GM21515 (cell line): ENCODE results near the gene HMCN2.
"Not testable (repeated sequence)": the region's sequence is repeated elsewhere in the genome, so short reads cannot be mapped to it uniquely, and the experiment has no call there.

Experiments used
- ATAC-seq: cut with Tn5 transposase; IDR thresholded peaks from one replicate; pipeline ENCODE4 v1.9.1; 2021; ENCODE audit not compliant: unreplicated experiment

The HMCN2 gene

DNA sequence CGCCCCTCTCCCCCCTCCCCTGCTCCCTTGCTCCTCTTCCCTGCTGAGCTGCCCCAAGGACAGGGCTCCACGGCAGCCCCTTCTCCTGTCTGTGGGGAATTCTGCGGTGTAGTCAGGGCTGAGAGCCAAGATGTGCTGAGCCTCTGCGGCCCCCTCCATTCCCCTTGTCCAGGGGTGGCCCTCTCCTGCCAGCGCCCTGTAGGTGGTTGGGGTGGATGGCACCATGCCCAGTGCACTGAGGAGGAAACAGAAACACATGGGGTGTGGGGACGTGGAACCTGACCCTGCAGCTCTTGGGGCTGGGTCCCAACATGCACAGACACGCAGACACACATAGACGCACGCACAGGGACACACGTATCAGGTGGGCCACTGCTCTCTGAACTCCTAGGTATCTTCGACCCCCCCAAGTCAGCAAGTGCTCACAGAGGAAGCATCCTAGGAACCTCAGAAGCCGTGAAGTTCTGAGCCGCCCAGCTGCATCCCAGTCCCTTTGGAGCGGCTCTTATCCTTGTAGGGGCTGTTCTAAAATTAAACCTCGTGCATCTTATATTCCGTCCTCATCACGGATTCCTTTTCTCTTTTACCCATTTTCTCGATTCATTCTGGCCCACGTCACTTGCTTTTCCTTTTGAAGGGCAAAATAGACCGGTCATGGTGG is 64.8 kb downstream of the HMCN2 start:
- no peak for ATAC-seq

DNA sequence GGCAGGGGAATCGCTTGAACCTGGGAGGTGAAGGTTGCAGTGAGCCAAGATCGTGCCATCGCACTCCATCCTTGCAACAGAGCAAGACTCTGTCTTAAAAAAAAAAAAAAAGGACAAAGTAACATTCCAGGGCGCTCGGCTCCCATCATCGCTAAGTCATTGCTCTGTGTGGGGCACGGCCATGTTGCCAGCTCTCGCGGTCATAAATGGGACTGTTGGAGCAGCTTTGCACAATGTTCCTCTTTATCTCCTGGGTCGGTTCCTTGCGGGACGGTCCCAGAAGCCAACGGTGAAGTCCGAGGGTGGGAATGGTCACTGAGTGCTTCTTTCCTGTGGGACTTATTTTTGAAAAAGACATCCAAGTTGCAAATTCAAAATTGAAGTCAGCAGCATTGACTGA is 65.5 kb downstream of the HMCN2 start:
- no peak for ATAC-seq

DNA sequence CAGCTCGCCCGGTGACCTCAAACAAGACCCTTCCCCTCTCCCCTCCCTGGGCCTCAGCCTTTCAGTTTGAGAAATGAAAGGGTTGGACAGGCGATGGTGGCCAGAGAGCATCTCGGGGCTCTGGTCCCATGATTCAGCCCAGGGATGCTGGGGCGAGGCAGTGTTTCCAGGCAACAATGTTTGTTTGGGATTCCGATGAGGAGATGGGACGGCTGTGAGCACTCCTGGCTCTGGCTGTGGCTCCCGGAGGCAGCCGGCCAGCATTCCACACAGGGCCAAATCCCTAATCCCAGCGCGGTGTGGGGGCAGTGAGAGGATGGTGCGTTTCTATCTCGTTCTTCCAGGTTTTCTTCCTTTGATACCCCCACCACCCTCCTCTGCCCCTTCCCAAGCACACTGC is 66.0 kb downstream of the HMCN2 start:
- no peak for ATAC-seq

DNA sequence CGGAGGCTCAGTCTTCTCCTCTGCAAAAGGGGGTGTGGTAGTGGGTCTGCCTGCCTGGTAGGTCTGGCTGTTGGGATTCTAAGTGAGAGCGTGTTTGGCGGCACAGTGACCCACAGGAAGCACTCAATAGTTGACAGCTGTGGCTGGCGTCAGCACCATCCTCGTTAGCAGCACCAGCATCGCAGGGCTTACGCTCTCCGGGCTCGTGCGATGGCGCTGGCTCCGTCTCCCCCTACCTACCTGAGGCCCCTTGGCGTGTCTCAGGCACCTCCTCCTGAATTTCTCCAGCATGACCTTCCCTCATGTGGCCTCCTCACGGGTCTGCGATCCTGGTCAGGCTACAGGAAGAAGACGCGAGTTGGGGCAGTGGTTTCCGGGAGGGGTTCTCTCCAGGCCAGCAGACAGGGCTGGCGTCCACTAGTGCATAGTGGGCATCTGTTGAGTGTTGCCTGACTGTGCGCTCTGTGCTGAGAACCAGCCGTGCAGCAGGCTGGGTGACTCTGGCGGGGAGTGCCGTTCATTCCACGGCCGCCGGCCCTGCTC is 66.9 kb downstream of the HMCN2 start:
- no peak for ATAC-seq

DNA sequence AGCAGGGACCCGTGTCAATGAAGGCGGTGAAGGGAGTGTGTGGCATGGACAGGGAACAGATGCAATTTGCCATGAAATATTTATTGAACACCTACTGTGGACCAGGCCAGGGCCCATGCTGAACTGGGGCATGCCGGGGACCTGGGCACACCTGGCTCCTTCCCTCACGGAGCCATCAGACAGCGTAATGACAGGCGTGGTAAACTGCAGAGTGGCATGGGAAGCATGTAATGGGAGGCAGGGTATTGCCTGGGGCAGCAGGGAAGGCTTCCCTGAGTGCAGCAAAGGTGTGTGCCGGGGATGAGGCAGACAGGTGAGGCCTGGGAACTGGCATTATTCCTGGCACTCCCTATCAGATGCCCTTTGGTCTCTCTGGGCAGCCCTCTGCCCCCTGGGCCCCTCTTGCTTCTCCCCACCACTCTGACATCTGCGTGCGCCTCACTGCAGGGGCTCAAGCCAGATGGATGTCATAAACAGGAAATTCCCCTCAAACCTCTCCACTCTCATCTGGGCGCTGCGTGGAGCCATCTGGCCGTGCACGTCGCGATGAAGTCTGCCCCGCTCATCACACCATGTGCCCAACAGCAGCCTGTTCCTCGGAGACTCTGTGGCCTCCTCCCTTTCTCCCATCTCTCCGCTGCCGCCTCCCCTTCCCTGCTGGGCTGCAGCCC is 67.6 kb downstream of the HMCN2 start:
- ATAC-seq, result no peak

DNA sequence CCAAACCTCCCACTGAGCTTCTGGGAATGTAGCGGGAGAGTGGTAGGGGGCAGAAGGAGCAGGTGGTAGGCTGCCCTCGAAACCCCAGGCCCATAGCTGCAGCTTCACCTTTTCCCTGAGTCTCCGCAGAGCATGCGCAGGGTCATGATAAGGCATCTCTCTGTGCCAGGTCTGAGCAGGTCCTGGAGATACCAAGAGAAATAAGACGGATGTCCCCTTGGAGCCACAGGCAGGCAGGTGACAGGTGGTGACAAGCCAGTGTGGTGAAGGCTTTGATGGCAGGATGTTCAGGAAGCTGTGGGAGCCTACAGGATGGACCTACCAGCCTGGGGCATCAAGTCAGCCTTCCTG is 68.1 kb downstream of the HMCN2 start:
- ATAC-seq, result no peak

DNA sequence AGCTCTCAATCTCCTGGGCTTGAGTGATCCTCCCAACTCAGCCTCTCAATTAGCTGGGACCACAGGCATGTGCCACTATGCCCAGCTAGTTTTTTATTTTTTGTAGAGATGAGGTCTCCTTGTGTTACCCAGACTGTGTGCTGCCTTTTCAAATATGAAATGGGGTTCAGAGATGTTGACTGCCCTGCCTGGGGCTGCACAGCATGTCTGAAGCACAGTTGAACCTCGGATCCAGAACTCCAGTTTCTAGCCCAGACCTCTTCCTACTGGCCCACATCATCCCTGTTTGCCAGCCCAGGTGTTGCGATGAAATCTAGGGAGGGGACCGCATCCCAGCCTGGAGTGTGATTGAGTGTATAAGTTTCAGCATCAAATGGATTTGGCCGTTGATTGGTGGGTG is 69.4 kb downstream of the HMCN2 start:
- ATAC-seq, result no peak

DNA sequence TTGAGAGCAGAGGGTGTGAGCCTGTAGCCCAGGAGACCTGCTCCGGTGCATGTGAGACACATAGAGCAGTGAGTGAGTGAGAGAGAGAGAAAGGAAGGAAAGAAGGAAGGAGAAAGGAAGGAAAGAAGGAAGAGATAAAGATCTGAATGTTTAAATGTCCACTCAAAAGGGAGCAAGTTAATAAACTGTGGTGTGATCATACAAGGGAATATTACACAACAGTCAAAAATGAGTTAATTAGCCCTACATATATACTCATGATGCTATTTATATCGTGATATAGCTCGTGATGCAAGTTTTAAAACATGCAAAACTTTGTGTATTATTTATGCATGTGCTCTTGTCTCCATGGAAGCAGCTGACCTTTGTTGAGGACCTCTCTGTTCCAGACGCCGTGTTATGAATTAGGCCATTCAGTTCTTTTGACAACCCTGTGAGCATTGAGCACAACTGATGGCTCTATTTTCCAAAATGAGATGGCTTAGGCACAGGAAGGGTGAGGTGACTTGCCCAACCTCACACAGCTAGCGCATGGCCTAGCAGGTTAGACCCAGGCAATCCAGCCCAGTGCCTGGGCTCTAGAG is 70.6 kb downstream of the HMCN2 start:
- no peak for ATAC-seq

DNA sequence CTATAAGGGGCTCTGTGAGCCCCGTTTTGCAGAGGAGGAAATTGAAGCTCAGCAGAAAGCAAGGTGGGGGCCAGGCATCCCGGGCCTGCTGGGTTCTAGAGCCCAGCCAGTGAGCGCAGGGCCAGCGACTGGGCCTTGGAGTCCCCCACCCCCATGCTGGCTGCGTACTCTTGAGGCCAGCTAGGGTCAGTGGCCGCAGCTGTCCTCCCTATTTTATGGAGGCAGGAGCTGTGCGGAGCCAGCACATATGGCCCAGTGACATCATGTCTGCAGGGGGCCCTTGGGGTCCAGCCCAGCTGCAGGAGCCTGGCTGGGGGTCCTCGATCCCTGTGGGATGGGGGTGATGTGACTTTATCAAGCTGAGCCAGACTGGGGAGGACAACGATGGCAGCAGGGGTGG is 71.3 kb downstream of the HMCN2 start:
- no peak for ATAC-seq

DNA sequence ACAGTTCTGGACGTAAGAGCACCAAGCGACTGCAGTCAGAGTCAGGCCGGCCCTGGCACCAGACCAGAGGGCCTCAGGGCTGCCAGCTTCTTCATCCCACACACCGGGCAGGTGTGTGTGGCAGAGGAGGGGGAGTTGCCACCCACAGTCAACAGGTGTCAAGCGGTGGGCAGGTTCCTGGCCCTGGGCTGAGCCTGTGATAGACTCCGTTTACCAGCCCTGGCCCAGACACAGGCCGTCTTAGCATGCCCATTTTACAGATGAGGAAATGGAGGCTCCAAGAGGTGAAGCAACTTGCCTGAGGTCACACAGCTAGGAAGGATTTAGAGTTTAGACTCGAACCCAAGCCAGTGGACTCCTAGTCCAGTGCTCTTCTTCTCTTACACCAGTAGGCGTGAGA is 71.8 kb downstream of the HMCN2 start:
- ATAC-seq, result no peak

DNA sequence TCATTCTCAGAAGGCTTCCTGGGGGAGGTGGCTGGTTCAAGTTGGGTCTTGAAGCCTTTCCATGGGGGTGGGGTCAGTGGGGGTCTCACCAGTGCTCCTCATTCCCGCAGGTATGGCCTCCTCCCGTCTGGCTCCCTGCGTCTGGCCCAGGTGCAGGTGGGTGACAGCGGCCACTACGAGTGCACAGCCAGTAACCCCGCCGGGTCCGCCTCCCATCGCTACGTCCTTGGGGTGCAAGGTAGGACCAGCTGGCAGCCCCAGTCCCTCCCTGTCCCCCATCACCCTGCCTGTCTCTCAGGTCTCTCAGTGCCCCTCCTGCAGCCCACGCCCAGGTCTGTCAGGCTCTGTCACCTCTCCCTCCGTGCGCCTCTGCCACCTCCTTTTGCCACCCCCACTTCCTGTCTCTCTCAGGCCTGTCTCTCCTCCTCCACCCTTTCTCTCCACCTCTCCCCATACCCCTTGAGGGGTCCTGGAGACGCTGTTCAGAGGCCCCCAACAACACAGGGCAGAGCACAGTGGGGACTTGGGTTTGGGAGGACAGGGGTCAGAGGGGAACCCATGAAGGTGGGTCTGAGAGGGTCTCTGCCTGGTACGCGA is 72.3 kb downstream of the HMCN2 start:
- no peak for ATAC-seq

DNA sequence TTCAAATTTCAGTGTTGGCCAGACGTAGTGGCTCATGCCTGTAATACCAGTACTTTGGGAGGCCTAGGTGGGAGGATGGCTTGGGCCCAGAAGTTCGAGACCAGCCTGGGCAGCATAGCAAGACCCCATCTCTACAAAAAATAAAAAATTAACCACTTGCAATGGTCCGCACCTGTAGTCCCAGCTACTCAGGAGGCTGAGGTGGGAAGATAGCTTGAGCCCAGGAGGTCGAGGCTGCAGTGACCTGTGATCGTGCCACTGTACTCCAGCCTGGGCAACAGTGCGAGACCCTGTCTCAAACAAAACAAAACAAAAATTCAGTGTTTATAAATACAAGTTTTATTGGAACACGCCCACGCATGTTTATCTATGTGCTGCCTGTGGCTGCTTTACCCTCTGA is 73.3 kb downstream of the HMCN2 start:
- ATAC-seq, result not testable (repeated sequence)

DNA sequence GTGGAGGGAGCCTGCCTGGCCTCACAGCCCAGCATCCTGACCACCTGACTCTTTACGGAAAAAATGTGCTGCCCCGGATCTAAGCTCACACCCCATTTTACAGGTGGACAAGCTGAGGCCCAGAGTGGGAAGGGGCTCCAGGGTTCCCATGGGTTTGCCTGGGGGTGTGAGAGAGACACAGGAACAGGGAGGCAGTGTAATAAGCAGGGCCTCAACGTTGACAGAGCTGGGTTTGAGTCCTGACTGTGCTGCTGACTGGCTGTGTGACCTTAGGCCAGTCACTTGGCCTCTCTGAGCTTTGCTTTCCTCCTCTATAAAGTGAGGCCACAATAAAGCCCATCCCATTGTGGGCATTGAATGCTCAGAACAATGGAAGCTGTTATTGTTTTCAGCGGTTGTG is 73.7 kb downstream of the HMCN2 start:
- ATAC-seq, result no peak

DNA sequence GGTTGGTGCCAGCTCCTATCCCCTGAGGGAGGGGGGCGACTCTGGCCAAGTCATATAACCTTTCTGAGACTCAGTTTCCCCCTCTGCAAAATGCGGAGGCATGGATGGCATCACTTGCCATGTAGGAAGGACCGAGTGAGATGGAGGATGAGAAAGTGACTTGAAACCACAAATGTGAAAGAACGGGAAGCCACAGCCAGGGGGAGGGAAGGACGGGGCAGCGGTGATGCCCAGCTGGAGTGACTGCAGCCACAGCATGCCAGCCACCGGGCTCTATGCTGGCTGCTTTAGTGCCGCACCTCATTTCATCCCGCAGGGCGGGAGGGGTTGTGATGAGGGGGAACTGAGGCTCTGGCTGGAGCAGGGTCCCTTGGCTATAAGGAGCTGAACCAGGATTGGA is 74.5 kb downstream of the HMCN2 start:
- no peak for ATAC-seq

DNA sequence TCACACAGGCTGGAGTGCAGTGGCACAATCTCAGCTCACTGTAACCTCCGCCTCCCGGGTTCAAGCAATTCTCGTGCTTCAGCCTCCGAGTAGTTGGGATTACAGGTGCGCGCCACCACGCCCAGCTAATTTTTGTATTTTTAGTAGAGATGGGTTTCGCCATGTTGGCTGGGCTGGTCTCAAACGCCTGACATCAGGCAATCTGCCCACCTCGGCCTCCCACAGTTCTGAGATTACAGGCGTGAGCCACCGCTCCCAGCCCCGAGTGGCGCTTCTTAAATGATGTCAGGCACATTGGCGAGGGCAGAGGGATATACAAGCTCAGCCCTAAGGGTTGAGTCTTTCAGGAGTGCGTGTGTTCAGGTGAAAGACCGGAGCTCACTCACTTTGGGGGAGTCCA is 75.0 kb downstream of the HMCN2 start:
- ATAC-seq, result not testable (repeated sequence)

DNA sequence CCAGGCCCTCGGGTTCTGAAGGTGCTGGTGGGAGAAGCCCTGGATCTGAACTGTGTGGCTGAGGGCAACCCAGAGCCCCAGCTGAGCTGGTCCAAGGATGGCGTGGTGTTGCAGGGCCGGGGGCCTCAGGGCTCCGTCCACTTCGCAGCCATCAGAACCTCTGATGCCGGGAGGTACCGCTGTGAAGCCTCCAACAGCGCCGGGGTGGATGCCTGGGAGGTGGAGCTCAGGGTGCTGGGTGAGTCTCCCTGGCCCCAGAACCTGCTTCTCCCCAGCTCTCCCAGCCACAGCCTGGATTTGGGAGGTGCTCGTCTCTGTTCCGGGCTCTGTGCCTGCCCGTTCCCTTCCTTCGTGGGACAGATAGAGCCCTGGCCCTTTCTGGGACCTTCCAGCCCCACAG is 75.6 kb downstream of the HMCN2 start:
- ATAC-seq, result no peak

DNA sequence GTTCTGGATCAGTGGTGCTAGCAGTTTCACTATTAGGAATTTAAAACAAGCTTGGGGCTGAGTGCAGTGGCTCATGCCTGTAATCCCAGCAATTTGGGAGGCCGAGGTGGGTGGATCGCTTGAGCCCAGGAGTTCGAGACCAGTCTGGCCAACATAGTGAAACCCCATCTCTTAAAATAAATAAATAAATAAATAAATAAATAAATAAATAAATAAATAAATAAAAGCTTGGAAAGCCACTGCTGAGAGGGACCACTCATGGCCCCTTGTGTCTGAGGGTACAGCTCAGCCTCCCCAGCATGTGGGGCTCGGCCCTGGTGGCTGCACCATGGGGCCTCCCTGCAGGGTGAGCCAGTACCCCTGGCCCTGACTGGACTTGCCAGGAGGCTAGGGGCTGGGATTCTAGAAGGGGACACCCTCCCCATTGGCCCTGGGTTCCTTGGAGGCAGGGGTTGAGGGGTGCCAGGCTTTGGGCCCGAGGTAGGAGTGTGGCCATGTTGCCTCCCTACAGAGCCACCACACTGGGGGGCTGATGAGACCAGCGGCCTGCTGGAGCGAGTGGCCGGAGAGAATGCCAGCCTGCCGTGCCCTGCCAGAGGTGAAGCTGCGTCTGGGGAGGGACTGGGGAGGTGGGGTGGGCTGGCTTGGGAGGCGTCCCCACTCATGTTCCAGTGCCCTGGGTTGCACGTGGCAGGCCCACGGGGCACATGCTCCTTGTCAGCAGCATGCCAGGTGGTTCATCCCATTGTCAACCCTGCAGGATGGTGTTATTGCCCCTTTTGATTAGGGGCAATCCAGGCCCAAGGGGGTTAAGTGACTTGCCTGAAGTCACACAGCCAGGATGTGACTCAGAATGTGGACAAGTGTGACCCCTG is 76.5 kb downstream of the HMCN2 start:
- no peak for ATAC-seq

DNA sequence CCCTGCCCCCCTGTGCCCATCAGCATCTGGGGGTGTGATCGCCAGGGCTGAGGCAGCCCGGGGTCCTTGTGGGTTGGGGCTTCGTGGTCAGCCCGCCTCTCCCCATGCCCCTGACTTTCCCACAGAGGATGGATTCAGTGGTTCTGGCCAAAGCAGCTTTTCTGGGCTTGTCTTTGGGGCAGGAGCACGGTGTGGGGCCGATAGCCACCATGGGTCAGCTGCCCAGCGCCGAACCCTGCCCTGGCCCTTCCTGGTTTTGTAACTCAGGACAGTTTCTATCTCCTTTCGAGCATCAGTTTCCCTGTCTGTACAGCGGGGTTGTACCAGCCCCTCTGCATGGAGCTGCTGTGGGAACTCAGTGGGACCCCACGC is 77.1 kb downstream of the HMCN2 start:
- ATAC-seq, result no peak

DNA sequence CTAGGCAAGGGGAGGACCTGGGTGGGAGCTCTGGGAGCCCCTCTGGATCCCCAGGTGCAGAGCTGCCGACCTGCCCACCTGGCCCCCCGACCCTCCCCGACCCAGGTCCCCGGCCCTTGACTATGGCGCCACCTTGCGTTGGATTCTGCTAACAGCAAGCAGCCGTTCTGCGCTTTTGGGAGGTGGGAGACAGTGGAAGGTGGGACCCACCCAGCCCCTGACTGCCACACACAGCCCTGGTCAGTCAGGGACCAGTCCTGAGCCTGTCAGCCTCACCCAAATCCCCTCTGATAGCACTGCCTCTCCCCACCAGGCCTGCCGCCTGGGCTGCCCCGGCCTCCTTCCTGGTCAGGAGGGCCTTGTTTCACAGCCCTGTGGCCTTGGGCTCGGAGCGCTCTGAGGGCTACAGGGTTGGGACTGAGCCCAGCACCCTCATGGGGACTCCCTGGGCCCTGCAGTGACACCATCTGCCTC is 77.9 kb downstream of the HMCN2 start:
- ATAC-seq, result no peak

DNA sequence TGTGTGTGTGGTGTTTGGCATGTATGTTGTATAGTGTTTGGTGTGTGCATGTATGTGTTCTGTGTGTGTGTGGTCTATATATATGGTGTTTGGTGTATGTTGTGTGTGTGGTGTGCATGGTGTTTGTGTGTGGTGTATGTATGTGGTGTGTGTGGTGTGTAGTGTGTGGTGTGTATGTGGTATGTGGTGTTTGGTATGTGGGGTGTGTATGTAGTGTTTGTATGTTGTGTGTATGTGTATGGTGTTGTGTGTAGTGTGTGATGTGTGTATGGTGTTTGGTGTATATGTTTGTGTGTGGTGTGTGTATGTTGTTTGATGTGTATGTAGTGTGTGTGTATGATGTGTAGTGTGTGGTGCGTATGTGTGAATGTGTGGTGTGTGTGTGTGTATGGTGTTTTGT is 78.8 kb downstream of the HMCN2 start:
- no peak for ATAC-seq
